Activated CD4-positive, alpha-beta T cell treated with anti-CD3 and anti-CD28 coated beads for 4 hours (primary cell): ENCODE data around the gene SNAPIN.
A peak's percentile ranks its signal among the peaks of the same experiment; 100 is the strongest.

ENCODE experiments used
- DNase-seq, 2 donors: peaks; one replicate each; pipeline ENCODE4 v3.0.0-alpha.2; 2020

SNAPIN gene, protein sequence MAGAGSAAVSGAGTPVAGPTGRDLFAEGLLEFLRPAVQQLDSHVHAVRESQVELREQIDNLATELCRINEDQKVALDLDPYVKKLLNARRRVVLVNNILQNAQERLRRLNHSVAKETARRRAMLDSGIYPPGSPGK

DNA sequence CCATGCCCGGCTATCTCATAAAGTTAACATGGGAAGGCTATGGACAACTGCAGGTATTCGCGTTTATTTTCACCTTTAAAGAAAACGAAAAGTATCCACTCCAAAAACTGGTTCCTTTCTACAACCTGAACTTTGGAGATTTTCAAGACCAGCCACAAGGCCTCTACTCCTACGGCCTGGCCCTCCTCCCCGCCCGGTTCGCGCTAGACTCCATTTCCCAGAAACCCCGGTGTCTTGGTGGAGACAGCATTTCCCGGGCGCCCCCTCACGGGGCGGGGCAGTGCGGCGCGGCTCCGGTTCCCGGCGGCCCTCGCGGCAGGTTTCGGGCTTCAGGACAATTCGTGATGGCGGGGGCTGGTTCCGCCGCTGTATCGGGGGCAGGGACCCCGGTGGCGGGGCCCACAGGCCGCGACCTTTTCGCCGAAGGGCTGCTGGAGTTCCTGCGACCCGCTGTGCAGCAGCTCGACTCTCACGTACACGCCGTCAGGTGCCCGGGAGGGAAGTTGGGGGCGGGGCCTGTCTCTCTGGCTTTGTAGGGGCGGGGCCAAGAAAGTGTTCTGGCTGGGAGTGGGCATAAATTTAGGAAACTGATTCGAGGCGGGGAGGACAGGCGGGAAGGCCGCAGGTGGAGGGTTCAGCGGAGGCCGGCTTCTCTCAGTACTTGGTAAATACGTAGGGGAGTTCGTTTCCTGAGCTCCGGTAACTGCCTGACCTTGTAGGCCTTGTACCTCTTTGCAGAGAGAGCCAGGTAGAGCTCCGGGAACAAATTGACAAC lies at the start of gene SNAPIN:
Gene SNAPIN (plus strand): TSS at position 304 of the 775 bp plus-strand sequence. CDS start 41 bp downstream, at position 345.
- DNase-seq = peak; percentile 86 to 89

DNA sequence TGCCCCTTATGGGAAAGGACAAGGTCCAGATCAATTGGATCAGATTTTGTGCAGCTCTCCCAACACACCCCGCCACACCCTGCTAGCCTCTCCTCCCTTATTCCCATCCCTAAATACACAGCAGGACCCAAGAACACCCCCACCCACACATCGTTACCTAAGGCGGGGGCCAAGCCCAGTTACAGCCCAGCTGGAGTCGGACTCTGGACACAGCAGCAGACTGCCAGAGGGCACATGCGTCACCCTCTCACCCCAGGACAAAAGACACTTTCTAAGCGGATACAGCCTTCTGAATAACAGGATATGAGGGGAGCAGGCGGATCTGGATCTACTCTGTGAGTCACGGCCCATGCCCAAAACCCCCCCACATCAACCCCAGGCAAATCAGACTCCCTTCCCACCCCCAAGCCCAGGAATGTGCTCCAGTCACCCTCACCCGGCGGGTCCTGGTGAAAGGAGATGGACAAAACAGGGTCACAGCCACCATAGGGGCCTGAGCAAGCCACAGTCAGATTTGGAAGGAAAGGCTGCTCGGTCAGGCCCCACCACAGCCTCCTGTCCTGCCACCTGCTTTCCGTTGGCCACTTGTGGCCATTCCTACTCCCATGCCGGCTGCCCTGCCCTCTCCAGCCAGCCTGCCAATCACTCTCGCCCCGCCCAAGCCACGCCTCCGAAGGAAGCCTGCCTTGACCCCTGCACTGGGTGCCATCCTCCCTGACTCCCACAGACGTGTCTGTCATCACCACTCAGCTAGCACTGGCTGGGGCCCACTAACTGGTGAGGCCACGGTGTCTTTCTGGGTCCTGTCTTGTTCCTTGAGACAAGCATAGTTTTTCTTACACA lies 49.5 kb upstream of the SNAPIN start:
- DNase-seq = no peak

DNA sequence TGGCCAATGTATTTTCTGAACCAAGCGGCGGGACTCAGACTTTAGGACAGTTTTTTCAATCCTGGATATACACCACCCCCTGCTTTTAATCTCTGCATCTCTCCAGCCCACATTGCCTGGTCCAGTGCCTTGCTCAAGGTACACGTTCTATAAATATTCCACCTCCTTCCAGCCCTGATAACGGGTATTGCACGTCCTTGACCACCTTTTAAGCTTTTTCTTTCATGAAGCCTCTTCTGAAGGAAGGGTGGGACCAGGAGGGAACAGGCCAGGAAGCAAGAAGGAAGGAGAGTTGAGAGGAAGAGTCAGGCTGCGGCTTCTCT lies 49.0 kb upstream of the SNAPIN start:
- DNase-seq = no peak

DNA sequence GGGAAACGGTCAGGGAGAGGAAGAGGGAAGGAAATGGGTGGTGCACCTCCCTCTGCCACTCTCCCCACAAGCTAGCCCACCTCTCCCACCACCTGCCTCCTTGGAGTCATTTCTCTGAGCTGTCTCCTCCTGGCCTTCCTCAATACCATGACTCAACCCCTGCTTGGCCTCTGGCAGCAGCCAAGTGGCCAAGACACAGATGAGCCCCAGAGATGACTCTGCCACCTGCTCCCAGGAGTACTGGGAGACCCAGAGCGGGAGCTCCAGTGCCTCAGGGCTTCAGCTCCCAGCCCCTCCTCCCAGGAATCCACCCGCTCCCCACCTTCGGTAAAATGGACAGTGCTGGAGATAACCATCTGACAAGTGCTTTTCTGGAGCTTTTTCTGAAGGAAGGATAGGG lies 48.2 kb upstream of the SNAPIN start:
- DNase-seq = no peak

DNA sequence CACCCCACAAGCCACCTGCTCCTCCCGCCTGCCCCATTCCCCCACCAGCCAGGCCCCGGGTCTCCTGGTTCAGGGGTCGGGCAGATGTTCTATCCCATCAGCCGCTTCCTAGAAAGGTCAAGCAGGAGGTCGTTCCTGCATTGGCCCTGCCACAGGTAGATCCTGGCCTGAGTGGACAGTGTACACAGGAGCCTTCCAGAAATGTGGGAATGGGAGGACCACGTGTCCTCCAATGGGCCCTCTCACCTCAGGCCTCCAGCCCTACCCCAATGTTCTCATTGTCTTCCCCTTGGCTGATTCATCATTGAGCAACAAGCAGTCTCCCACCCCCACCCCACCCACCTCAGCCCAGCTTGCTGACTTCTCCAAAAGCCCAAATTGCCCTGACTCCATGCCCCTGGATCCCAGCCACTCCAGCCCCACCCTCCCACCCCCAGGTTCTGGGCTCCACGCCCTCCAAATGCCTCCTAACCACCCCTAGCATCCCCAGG lies 47.6 kb upstream of the SNAPIN start:
- no peak for DNase-seq

DNA sequence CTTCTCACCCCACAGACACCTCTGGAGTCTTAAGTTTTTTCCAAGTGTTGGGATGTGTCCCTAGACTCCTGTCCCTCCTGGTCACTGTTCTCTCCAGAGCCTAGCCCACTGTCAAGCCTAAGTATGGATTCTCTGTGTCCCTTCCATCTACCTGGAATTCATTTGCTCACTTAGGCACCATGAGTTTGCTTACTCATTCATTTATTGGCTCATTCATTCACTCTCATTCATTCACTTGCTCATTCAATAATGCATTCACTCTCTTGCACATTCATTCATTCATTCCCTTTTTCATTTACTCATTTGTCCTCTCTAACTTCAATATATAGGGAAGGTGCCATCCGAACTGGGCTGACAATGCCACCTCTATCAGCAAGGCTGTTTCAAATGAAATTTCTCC lies 47.1 kb upstream of the SNAPIN start:
- DNase-seq = no peak

DNA sequence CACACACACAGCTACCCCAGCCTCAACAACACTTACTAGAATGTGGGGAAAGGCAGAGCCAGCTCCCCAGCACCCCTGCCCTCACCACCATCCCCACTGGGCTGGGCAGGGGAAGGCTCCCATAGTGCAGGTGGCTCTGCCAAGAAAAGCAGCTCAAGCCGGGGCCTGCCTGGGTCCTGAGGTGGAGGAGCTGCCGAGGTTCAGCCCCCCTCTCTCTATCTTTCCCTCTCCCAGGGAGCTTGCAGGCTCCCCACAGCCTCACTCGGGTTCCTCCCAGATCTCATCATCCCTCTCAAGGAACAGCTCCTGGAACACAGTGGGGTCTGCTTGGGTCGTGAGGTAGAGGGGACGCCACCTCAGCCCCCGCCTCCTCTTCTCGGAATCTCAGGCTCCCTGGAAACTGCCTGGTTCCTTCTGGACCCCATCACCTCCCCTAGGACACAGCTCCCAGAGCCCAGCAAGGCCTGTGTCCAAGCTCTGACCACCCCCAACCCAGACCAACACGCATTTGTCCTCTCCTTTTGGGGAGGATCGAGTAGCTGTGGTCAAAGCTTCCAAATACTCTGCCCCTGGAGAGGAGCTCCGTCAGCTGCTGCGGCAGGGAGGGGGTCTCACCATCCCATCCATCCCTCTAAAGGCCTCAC lies 46.3 kb upstream of the SNAPIN start:
- DNase-seq = no peak

DNA sequence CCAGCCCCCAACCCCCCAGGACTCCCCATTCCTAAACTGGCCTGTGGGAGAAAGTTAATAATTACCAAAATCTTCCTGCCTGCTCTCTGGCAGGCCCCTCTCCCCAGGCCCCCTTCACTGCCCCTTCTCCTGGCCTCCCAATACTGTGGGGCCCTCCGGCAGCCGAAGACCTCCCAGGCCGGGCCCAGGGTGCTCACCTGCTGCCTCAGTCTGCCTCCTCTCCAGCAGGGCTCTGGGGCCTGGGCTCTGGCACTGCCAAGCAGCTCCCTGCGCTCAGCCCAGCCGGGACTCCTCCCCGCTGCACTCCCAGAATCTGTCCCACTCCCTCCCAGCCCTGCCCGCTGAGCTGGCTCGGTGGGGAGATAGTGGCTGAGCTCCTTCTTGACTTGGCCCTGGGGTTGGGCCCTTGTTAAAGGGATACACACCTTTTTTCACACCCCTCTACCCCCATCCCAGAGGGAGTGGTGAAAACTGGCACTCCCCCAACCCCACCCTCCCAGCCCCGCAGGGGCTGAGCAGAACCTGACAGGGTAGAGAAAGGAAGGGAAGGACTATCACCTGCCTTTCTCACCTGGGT lies 45.7 kb upstream of the SNAPIN start, which contains the start of gene S100A16:
Gene S100A16 (minus strand): TSS at position 383 of the 577 bp plus-strand sequence. CDS start 4,986 bp downstream, outside the sequence.
- no peak for DNase-seq

DNA sequence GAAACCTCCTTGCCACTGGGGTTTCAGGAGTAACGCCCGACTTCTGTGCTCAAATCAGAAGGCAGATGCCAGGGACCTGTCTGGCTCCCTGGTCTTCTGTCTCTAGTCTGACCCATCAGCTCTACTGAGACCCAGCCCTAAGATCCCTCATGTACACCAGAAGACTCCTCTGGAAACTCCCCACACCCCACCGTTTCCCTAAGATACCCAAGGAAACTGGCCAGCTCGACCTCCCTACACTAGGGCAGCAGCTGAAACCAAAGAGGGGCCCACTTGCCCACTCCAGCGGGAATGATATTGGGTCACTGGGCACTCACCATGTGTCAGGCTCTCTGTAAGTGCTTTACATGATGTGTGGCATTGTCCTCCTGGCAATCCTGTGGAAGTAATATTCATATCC lies 45.1 kb upstream of the SNAPIN start:
- DNase-seq = no peak

DNA sequence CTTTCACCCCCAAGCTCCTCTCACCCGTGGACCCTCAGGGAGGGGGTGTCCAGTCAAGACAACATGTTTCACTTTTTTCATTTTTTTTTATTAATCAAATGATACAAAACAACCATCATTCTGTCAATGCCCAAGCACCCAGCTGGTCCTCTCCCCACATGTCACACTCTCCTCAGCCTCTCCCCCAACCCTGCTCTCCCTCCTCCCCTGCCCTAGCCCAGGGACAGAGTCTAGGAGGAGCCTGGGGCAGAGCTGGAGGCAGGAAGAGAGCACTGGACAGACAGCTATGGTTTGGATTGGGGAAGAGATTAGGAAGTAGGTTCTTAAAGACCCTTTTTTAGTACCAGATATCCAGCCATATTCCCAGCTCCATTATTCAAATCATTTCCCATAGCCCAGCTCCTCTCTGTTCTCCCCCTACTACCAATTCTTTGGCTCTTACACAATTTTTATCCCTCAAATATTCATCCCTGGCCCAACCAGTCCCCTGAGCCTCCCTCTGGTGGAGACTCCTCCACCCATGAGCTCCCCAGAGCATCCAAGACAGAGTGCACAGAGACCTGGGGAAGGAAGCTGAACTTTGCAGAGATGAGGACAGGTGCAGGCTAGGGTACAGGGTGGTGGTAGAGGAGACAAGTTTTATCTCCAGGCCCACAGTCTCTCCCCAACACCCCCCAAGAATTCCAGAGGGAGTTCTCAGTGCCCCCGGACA lies 44.2 kb upstream of the SNAPIN start:
- DNase-seq = no peak

DNA sequence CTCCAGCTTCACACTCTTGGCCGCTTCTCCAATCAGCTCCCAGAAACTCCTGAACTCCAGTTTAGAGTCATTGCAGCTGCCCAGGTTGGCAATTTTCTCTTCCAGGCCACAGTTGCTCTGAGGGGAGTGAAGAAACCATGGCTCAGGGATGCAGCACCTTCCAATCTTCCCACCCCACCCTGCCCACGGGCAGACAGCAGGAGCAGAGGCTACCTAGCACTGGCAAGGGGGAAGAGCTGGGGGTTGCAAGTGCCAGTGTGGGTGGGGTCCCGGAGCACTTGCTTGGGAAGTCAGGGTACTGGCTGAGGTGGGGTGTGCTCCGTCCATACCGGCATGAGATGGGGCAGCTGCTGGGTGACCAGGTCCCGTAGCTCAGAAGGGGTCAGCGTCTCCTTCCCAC lies 43.6 kb upstream of the SNAPIN start:
- no peak for DNase-seq

DNA sequence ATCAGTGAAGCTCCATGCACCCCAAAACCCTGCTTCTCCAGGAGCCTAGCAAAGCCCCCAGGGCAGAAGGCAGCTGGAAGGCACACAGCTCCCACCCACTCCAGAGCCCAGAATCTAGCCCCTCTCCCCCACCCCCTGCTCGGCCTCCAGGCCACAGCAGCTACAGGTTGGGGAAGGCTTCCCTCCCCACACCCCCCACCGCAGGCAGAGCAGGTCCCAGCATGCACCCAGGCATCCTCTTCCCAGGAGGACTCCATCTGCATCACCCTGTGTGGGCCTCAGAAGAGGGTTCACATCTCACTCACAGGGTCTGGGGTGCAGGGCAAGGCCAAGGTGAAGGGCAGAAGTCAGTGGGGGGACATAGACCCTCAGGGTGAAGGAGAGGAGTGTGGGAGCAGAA lies 43.1 kb upstream of the SNAPIN start:
- DNase-seq = no peak

DNA sequence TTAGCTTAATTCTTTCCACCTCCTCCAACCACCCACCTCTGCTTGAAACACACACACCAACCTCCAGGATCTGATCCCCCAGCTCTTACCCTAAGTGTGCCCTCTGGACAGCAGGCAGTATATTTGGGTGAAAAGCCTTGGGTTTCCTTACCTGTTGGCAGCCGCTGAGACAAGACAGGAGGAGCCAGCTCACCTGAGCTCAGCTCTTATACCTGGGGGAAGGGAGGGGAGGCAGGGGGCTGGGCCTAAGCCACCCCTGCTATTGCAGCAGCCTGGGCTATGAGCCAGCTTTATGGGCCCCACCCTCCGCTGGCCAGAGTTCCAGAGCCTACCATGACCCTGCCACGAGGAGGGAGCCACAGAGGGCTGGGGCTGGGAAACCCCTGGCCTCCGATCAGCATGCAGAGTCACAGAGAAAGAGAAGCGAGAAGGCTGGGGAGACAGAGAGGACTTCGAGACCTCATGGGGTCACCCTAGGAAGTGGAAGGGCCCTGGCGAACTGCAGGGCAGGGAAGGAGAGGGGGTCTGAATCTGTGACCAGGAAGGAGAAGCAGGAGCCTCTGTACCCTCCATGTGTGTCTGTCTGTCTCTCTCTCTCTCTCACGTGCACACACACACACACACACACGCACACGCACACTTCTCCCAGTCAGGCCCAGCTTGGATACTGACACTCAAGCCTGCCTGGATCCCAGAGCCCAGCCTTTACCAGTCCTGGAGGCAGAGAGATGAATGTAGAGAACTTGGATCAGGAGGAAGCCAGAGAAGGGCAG lies 42.2 kb upstream of the SNAPIN start, which contains the start of gene S100A14:
Gene S100A14 (minus strand): TSS at position 182 of the 773 bp plus-strand sequence. CDS start 467 bp downstream, outside the sequence.
- DNase-seq = no peak

DNA sequence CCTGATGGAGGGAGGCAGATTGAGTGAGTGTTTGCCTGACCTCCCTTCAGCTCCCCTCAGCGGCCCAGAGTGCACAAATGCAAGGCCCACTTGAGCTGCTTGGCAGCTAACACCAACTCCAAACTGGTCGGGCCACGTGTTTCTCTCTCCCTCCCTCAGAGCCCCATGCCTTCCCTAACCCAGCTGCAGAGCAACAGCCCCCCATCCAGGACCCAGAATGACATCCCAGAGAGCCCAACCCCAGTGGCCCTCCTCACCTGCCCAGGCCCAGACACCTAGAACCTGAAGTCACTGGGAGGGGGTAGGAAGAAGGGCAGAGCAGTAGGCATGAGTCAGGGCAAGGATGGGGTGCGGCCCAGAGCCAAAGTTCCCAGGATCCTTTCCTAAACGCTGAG lies 41.6 kb upstream of the SNAPIN start:
- DNase-seq = no peak

DNA sequence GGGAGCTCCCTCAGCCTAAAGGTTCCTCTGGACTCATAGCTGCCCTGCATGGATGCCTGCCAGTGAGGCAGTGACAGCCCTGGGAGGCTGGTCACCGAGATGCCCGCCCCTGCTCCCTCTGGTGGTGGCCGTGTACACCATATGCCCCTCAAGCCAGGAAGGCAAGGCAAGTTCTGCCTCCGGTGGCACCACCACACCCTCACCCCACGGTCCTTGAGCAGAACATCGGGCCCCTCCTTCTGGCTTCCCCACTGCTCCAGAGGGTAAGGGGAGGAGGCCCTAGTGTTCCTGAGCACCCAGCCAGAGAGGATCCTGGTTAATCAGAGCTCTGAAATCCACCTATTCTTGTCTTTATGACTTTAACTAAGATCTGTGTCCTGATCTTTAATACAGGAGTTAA lies 40.8 kb upstream of the SNAPIN start:
- DNase-seq = peak; percentile 54 to 74

DNA sequence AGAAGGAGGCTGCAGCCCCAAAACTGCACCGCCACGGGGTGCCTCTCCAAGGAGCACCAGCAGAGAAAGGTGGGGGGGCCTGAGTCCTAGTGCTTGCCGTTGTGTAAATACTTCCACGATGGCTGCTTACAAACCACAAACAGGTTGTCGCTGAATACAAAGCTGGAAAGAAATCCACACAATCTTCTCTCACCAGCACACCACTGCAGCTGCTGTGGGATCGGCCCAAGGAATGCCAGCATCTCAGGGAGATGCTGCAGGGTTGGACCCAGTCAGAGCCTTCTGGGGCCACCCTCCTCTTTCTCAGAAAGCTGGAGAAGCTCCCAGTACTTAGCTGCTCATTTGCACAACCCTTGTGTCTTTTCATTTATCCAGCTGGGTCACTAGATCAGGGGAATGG lies 39.3 kb upstream of the SNAPIN start:
- no peak for DNase-seq

DNA sequence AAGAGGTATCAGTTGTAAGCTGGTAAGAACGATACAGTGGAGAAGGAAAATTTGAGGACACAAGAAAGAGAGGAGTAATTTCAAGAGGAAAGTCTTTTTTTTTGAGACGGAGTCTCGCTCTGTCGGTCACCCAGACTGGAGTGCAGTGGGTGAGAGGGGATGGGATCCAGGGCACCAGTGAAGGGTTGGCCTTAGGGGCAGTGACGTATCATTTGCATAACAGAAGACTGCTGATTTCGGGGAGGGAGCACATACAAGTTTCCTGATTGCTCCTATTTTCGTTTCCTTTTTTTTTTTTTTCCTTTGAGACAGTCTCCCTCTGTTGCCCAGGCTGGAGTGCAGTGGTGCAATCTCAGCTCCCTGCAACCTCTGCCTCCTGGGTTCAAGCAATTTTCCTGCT lies 35.4 kb upstream of the SNAPIN start:
- DNase-seq = no peak

DNA sequence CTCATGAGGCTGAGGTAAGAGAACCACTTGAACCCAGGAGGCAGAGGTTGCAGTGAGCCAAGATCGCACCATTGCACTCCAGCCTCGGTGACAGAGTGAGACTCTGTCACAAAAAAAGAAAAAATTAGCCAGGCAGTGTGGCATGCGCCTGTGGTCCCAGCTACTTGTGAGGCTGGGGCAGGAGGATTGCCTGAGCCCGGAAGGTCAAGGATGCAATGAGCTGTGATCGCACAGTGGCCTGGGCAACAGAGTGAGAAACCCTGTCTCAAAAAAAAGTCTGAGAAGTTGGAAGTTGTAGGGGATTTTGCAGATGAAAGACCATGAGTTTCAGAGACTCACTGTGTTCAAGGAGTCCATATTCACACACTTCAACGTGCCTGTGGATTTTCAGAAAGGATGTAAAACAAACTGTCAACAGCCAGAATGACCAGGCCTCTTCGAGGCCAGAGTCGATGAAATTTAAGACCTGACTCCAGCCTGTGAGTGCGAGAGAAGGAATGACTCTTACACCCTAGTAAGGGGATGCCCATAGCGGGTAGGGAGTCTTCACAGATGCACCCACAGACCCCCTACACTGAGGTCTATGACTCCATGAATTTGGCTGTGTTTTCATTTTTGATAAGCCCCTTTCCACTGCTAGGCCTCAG lies 33.4 kb upstream of the SNAPIN start:
- no peak for DNase-seq

DNA sequence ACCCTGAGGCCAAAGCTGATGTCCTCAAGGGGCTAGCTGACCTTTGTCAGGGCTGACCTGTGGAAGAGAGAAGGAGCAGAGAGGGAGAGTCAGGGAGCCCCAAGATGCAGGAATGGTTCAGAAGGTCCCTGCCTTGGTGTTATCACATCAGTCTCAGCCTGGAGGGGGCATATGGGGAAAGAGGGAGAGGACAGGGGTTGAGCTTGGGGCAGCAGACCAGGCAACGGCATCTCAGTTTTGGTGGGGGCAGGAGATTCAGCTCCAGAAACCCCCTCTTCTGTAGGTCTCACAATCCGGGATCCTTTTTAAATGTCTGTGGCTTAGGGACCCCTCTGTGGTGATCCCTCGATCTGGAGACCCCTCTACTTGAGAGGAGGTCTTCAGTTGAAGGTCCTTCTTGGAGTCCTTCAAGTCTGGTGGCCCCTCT lies 32.0 kb upstream of the SNAPIN start:
- no peak for DNase-seq

DNA sequence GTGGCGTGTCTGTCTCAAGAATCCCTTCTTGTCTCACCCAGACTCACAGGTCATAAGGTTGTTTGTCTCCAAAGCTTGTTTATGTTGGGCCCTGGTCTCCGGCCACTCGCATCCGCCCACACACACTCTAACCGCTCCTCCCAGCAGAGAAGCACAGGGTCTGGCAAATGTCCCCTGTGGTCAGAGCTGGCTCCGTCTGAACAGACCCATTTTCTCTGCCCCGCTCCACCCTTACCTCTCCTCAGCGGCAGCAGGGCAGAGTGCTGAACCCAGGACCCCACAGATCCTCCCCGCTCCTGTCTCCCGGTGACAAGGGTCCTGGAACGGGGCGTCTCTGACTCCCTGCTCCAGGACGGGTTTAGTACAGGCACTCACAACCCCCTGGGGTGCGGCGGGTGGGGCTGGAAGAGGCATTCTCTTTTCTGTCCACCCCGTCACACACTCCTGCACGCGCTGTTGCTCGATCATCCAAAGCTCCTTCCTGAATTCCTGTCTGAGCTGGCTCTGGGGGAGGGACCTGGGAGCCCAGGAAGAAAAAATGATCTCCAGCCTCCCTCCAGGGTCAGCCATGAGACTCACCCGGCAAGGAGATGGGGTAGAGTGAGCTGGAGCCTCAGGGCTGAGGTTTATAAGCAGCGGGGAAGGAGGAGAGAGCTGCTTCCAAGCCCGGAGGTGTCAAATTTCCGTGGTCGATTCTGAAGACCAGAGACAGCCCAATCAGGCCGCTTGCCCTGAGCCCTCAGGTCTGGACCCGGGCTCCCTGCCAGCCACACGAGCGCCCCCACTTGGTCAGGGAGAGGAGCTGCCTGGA lies 31.4 kb upstream of the SNAPIN start, which contains the start of gene S100A13:
Gene S100A13 (minus strand): TSS at position 602 of the 811 bp plus-strand sequence. CDS start 1,033 bp downstream, outside the sequence.
- no peak for DNase-seq
